Prostate gland (tissue), 2 donors: Measurements from ENCODE around the gene DGKB.

Source experiments
- POLR2A ChIP-seq: fragments of 450-650 bp; IDR thresholded peaks from one replicate; pipeline ENCODE4 v1.6.1; 2016; ENCODE audit warnings: antibody characterized with exemption, mild to moderate bottlenecking
- TF ChIP-seq, protein P1 (sequence below), 4 experiments: fragments of 200-600 bp in 2 of 4; fragments of 450-650 bp in 2 of 4; sonication (generic) in 2 of 4; IDR thresholded peaks; 1 replicate in 3 of 4; 2 replicates in 1 of 4; pipeline ENCODE4 v1.5.1; 2016 to 2019; ENCODE audit warnings: antibody characterized with exemption in 4 of 4, mild to moderate bottlenecking in 2 of 4, moderate library complexity in 2 of 4

DNA sequence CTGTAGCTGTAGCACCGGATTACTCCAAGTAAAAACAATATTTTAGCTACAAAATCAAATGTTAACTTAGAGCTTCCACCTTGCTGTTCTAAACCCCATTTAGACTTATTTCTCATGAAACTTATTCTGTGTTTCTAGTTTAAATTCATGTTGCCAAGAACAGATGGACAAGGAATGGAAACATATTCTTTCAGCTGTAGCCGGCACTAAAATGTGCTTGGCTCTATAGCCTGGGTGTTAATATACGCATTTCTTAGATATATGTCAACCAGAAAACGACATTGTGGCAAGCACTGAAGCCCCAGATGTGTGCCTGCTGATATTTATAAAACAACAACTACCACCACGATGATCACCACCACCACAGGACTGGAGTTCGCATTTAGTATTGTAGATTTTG, 722.8 kb downstream of the DGKB start:
- TF ChIP-seq, protein P1, sequence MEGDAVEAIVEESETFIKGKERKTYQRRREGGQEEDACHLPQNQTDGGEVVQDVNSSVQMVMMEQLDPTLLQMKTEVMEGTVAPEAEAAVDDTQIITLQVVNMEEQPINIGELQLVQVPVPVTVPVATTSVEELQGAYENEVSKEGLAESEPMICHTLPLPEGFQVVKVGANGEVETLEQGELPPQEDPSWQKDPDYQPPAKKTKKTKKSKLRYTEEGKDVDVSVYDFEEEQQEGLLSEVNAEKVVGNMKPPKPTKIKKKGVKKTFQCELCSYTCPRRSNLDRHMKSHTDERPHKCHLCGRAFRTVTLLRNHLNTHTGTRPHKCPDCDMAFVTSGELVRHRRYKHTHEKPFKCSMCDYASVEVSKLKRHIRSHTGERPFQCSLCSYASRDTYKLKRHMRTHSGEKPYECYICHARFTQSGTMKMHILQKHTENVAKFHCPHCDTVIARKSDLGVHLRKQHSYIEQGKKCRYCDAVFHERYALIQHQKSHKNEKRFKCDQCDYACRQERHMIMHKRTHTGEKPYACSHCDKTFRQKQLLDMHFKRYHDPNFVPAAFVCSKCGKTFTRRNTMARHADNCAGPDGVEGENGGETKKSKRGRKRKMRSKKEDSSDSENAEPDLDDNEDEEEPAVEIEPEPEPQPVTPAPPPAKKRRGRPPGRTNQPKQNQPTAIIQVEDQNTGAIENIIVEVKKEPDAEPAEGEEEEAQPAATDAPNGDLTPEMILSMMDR (IDR thresholded peaks at IDR 0.05), result no peak
- no peak for TF ChIP-seq POLR2A
